Vagina (tissue), 2 donors: Measurements from ENCODE around the gene COX20.

Source experiments
- POLR2A ChIP-seq, 2 donors: fragments of 450-650 bp; IDR thresholded peaks; one replicate each; pipeline ENCODE4 v1.6.1; 2017; ENCODE audit warnings: antibody characterized with exemption in 2 of 2, mild to moderate bottlenecking in 2 of 2, moderate library complexity in 2 of 2
- TF ChIP-seq, protein P1 (sequence below), 3 experiments: fragments of 450-650 bp in 2 of 3; fragments of 200-600 bp in 1 of 3; sonication (generic) in 1 of 3; IDR thresholded peaks; one replicate each; pipeline ENCODE4 v1.5.1; 2017 to 2019; ENCODE audit warnings: antibody characterized with exemption in 3 of 3, mild to moderate bottlenecking in 2 of 3, moderate library complexity in 2 of 3

DNA sequence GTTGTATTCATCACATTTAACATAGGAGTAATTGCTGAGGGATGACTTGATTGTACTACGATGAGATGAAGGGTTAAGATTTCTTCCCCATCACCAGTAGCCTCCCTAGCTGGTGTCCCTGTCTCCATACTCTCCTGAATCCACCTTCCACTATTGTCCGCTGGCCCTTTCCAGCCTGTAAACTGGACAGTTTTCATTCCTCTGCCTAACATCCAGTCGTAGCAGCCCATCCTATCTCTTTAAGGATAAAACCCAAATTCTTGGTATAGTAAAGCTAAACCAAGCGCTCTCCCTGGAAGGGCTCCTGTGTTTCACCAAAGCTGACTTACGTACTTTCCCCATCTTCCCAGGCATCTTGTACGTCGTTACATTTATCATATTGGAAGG lies 670 bp downstream of the COX20 start:
- TF ChIP-seq, protein P1, sequence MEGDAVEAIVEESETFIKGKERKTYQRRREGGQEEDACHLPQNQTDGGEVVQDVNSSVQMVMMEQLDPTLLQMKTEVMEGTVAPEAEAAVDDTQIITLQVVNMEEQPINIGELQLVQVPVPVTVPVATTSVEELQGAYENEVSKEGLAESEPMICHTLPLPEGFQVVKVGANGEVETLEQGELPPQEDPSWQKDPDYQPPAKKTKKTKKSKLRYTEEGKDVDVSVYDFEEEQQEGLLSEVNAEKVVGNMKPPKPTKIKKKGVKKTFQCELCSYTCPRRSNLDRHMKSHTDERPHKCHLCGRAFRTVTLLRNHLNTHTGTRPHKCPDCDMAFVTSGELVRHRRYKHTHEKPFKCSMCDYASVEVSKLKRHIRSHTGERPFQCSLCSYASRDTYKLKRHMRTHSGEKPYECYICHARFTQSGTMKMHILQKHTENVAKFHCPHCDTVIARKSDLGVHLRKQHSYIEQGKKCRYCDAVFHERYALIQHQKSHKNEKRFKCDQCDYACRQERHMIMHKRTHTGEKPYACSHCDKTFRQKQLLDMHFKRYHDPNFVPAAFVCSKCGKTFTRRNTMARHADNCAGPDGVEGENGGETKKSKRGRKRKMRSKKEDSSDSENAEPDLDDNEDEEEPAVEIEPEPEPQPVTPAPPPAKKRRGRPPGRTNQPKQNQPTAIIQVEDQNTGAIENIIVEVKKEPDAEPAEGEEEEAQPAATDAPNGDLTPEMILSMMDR (IDR thresholded peaks at IDR 0.05) = no peak
- no peak for TF ChIP-seq POLR2A (IDR thresholded peaks at IDR 0.05)
